ENCODE data around the gene LGALS8.

The LGALS8 gene

DNA sequence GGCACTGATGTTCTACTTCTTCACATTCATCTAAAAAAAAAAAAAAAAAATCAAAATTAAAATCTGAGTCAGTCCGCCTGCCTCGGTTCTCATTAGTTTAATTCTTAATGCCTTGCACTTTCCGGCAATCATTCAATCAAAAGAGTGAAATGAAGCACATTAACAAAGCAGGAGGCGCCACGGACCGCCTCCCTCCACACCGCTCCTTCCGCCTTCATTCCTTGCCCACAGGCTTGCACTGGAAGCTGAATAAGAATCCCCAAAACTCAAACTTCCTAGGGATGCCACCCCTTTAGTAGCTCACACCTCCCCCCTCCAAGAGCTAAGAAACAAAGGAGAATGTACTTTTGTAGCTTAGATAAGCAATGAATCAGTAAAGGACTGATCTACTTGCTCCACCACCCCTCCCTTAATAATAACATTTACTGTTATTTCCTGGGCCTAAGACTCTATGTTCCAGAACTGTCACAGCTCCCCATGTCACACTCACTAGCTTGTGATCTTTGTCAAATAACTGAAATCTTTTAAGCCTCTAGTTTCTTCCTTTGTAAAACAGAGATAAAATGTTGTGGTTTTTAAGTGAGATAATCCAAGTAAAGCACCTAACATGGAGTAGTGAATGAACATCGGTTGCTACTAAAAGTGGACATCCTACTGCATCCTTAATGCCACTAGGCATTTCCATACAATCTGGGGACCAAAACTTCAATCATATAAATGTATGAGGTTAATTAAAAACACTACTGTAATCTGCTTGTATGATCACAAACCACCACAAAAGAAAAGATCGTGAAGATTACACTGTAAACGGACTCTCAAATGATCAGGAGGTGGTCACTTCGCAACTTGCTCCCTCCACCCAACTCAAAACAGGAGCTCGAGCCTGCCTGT, 27.4 kb downstream of the LGALS8 start:
- TF ChIP-seq EP300 (IDR thresholded peaks at IDR 0.05; ENCODE audit: borderline replicate concordance): no peak

DNA sequence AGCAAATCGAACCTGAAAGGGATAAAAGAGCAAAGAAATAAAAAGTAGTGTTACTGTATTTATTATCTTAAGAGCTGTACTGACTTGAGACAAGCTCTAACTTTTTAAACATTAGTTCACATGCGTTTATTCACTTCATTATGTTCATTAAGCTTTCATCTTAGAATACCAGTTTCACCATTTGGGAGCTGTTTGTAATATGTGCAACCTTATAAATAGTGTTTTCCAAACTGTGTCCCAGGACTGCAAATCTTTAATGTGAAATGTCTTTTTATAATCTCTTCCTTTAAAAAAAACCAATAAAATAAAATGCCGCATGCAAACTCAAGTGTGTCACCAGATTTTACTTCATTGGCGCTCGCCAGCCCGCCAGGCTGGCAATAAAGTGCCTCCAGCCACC, 28.3 kb downstream of the LGALS8 start:
- TF ChIP-seq, protein P1, sequence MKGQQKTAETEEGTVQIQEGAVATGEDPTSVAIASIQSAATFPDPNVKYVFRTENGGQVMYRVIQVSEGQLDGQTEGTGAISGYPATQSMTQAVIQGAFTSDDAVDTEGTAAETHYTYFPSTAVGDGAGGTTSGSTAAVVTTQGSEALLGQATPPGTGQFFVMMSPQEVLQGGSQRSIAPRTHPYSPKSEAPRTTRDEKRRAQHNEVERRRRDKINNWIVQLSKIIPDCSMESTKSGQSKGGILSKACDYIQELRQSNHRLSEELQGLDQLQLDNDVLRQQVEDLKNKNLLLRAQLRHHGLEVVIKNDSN (IDR thresholded peaks at IDR 0.05): no peak

GRCh38 chr1:236552901-236553300, 29.1 kb downstream of the LGALS8 start:
- TF ChIP-seq TCF12 (IDR thresholded peaks at IDR 0.05; ENCODE audit: low read depth) (no peak), TAF1 (IDR thresholded peaks at IDR 0.05; ENCODE audit: low read depth) (no peak), CREB1 (IDR thresholded peaks at IDR 0.05; ENCODE audit: low read depth) (no peak), NFIC (IDR thresholded peaks at IDR 0.05) (no peak), EGR1 (IDR thresholded peaks at IDR 0.05) (no peak), CEBPB (IDR thresholded peaks at IDR 0.05) (no peak), ZBTB7A (IDR thresholded peaks at IDR 0.05; ENCODE audit: low read depth) (no peak), FOXM1 (IDR thresholded peaks at IDR 0.05; ENCODE audit: borderline replicate concordance, low read depth) (no peak), YY1 (IDR thresholded peaks at IDR 0.05; ENCODE audit: low read depth) (no peak), TEAD4 (IDR thresholded peaks at IDR 0.05) (no peak), RAD21 (IDR thresholded peaks at IDR 0.05; ENCODE audit: low read depth) (no peak)
- TF ChIP-seq, protein P1 (IDR thresholded peaks at IDR 0.05): no peak
- TF ChIP-seq, protein P2, sequence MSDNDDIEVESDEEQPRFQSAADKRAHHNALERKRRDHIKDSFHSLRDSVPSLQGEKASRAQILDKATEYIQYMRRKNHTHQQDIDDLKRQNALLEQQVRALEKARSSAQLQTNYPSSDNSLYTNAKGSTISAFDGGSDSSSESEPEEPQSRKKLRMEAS (IDR thresholded peaks at IDR 0.05): no peak

- TF ChIP-seq FOXM1 (IDR thresholded peaks at IDR 0.05; ENCODE audit: borderline replicate concordance, low read depth) (no peak), CEBPB (IDR thresholded peaks at IDR 0.05) (no peak), CREB1 (IDR thresholded peaks at IDR 0.05; ENCODE audit: low read depth) (no peak), YY1 (IDR thresholded peaks at IDR 0.05; ENCODE audit: low read depth) (no peak), NFIC (IDR thresholded peaks at IDR 0.05) (no peak), TCF12 (IDR thresholded peaks at IDR 0.05; ENCODE audit: low read depth) (no peak), ZBTB7A (IDR thresholded peaks at IDR 0.05; ENCODE audit: low read depth) (no peak), RAD21 (IDR thresholded peaks at IDR 0.05; ENCODE audit: low read depth) (no peak), REST (IDR thresholded peaks at IDR 0.05; ENCODE audit: low read depth) (no peak), TEAD4 (IDR thresholded peaks at IDR 0.05) (no peak), TAF1 (IDR thresholded peaks at IDR 0.05; ENCODE audit: low read depth) (no peak), EGR1 (IDR thresholded peaks at IDR 0.05) (no peak)
- TF ChIP-seq, protein P2 (IDR thresholded peaks at IDR 0.05): no peak
- TF ChIP-seq, protein P1 (IDR thresholded peaks at IDR 0.05): no peak
These were observed 29.6 kb downstream of the LGALS8 start for GRCh38 chr1:236553370-236553769.

GRCh38 chr1:236556606-236557005, 32.8 kb downstream of the LGALS8 start:
- TF ChIP-seq TEAD4 (IDR thresholded peaks at IDR 0.05): no peak
- TF ChIP-seq TAF1 (IDR thresholded peaks at IDR 0.05; ENCODE audit: low read depth): no peak
- TF ChIP-seq RAD21 (IDR thresholded peaks at IDR 0.05; ENCODE audit: low read depth): no peak
- no peak for TF ChIP-seq YY1 (IDR thresholded peaks at IDR 0.05; ENCODE audit: low read depth)
- TF ChIP-seq NFIC (IDR thresholded peaks at IDR 0.05): no peak
- no peak for TF ChIP-seq CEBPB (IDR thresholded peaks at IDR 0.05)
- no peak for TF ChIP-seq EGR1 (IDR thresholded peaks at IDR 0.05)
- no peak for TF ChIP-seq EP300 (IDR thresholded peaks at IDR 0.05; ENCODE audit: borderline replicate concordance)
- TF ChIP-seq FOXM1 (IDR thresholded peaks at IDR 0.05; ENCODE audit: borderline replicate concordance, low read depth): no peak
- TF ChIP-seq, protein P1 (IDR thresholded peaks at IDR 0.05): no peak
- no peak for TF ChIP-seq TCF12 (IDR thresholded peaks at IDR 0.05; ENCODE audit: low read depth)
- TF ChIP-seq ZBTB7A (IDR thresholded peaks at IDR 0.05; ENCODE audit: low read depth): no peak
- TF ChIP-seq, protein P2 (IDR thresholded peaks at IDR 0.05): no peak
- TF ChIP-seq REST (IDR thresholded peaks at IDR 0.05; ENCODE audit: low read depth): no peak
- no peak for TF ChIP-seq CREB1 (IDR thresholded peaks at IDR 0.05; ENCODE audit: low read depth)

All from Ishikawa (cell line).